ENCODE results near the gene ERO1A.

ERO1A gene

DNA sequence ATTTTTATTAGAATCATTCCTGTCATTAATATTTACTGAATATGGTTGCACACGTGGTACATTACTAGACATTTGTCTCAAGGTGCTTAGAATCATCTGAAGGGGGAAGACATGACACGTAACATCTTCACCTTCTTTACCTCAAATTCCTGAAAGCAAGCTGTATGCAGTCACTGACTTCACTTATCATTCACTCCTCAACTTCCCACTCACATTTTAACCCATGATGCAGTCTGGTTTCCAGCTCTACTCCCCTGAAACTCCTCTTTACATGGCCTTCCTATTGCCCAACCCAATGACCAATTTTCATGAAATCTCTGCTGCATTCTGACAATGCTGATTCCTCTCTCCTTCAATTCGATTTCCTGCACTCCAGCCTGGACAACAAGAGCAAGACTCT, 5.9 kb upstream of the ERO1A start:
- TF ChIP-seq CTCF (IDR thresholded peaks at IDR 0.05; ENCODE audit: low read depth, low read length, missing control alignments): no peak
- no peak for DNase-seq (ENCODE audit: low read depth)
- H3K4me3 ChIP-seq (ENCODE audit: low read depth, low read length): no peak overlapping the region

DNA sequence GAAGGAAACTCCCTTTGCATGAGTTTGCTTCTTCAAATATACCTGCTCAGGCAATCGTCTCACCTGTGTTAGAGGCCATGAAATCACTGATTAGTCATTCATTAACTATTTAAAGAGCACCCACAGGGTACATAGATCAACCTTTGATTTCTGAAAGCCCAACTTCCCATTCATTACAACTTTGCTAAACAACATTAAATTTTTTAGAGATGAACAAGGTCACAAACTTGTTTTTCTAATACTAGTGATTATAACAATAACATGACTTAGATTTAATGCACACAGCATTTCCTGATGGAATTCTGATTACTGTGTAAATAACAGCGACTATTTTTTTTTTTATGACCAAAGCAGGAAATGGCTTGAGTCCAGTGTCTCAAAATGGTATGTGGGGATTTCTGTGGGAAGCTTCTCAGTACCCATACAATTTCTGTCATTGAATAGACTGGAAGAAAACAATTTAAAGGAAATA, 5.4 kb upstream of the ERO1A start:
- H3K4me3 ChIP-seq (ENCODE audit: low read depth, low read length): no peak overlapping the region
- TF ChIP-seq CTCF (IDR thresholded peaks at IDR 0.05; ENCODE audit: low read depth, low read length, missing control alignments): no peak
- DNase-seq (ENCODE audit: low read depth): no peak

- peak; percentile 77 for DNase-seq (ENCODE audit: low read depth)
- peak overlapping the region; percentile 78 for H3K4me3 ChIP-seq (ENCODE audit: low read depth, low read length)
- no peak for TF ChIP-seq CTCF (IDR thresholded peaks at IDR 0.05; ENCODE audit: low read depth, low read length, missing control alignments)
These were observed 437 bp downstream of the ERO1A start for GRCh38 chr14:52694761-52695480.

GRCh38 chr14:52693532-52693931, 1.8 kb downstream of the ERO1A start:
- TF ChIP-seq CTCF (IDR thresholded peaks at IDR 0.05; ENCODE audit: low read depth, low read length, missing control alignments): no peak
- H3K4me3 ChIP-seq (ENCODE audit: low read depth, low read length): peak overlapping the region; percentile 7; the same call in 1 of the 2 replicates
- DNase-seq (ENCODE audit: low read depth): no peak

DNA sequence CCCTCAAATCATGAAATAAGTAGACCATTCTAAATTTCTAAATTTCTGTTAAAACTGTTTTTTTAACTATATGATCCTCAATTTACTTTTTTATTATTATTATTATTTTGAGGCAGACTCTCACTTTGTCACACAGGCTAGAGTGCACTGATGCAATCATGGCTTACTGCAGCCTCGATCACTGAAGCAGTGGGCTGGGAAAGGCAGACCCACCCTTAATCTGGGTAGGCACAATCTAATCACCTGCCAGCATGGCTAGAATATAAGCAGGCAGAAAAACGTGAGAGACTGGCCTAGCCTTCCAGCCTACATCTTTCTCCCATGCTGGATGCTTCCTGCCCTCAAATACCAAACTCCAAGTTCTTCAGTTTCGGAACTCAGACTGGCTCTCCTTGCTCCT, 2.3 kb downstream of the ERO1A start:
- TF ChIP-seq CTCF (IDR thresholded peaks at IDR 0.05; ENCODE audit: low read depth, low read length, missing control alignments): no peak
- H3K4me3 ChIP-seq (ENCODE audit: low read depth, low read length): no peak overlapping the region; the same call in 1 of the 2 replicates
- no peak for DNase-seq (ENCODE audit: low read depth)

- no peak overlapping the region for H3K4me3 ChIP-seq (ENCODE audit: low read depth, low read length)
- no peak for TF ChIP-seq CTCF (IDR thresholded peaks at IDR 0.05; ENCODE audit: low read depth, low read length, missing control alignments)
- no peak for DNase-seq (ENCODE audit: low read depth)
These were observed 3.0 kb downstream of the ERO1A start for GRCh38 chr14:52692248-52692962.

Data from GM12864 (cell line).